HG03025 (cell line): ENCODE measurements around the gene CACNA1G.

Experiments used
- ATAC-seq: cut with Tn5 transposase; IDR thresholded peaks from one replicate; pipeline ENCODE4 v1.9.1; 2021; ENCODE audit warnings: mild to moderate bottlenecking, moderate library complexity; ENCODE audit not compliant: unreplicated experiment, low FRiP score

CACNA1G gene

DNA sequence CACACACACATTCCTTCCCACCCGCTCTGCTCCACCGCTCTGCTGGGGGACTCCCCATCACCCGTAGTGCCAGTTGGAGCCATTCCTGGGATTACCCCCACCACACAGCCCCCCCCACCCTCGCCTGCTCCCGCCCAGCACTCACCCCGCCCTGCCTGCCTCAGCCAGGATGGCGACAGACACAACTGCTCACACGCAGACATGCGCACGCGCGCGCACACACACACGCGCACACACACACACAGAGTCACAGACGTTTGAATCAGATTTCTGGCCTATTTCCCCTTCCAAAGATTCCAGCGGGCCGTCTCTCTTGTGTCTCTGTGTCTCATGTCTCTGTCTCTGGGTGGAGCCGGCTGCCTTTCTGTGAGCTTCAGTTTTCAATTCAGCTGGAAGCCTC is 4.4 kb downstream of the CACNA1G start:
- no peak for ATAC-seq

DNA sequence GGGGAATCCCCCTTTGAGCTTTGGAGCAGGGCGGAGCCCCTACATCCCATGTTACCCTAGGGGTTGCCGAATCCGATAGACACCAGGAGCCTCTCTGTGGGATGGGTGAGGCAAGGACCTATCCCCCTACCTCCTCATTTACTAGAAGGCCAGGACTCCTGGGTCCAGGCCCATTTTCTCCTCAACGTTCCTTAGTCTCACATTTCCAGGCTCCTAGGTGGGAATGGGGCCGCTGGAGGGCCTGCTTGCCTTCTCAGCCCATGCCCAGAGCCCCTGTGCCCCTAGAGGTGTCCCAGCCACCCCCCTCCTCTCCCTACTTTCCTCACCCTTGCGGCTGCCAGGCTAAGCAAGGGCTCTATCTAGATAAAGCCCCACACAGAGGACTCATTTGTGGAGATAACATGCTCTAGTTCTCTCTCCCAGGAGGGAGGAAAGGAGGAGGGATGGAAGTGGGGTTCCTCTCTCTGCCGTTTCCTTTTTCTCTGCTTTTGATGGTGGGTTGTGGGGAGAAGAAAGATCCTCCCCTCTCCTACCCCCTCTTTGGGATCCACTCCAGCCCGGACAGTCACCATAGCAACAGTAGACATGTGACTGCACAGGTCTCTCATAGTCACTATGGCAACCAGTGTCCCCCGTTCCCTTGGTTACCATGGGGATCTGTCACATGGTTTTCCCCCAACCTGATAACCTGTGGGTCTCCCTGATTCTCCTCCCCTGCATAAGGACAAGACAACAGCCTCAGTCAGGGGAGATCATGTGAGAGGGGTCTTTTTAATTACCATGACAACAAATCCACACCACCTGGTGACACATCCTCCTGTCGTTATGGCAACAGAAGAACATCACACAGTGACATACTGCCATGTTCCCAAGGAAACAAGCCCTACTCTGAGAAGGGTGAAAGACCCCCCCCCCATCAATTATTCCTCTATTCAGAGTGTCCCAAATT is 5.2 kb downstream of the CACNA1G start:
- no peak for ATAC-seq

DNA sequence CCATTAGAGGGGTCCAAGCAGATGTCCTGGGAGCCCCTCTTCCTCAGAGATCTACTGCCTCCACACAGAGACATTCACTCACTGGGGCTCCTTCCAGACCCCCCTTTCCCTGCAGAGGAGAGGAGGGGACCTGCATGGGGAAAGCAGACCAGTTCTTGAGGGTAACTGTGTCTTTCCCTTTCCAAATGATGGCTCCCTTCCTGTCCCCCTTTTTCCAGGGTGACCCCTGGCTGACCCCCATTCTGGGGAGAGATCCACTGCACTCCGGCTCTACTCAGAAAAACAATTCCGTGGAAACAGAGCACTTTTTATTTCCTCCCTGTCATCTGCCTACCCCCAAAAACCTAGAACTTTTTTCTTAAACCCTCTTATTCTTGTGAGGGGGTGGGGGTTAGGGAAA is 6.4 kb downstream of the CACNA1G start:
- no peak for ATAC-seq

DNA sequence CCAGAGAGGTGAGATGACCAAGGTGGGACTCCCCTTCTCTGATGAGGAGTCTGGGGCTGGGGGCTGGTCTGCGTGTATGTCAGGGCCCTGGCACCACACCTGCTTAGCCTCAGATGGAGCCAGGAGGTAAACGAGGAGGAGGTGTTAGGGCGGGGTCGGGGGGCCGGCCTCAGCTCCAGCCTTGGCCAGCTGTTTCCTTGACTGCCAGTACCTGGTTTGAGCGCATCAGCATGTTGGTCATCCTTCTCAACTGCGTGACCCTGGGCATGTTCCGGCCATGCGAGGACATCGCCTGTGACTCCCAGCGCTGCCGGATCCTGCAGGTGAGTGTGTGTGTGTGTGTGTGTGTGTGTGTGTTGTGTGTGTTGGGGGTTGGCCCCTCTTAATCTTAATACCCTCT is 8.1 kb downstream of the CACNA1G start:
- ATAC-seq: no peak

DNA sequence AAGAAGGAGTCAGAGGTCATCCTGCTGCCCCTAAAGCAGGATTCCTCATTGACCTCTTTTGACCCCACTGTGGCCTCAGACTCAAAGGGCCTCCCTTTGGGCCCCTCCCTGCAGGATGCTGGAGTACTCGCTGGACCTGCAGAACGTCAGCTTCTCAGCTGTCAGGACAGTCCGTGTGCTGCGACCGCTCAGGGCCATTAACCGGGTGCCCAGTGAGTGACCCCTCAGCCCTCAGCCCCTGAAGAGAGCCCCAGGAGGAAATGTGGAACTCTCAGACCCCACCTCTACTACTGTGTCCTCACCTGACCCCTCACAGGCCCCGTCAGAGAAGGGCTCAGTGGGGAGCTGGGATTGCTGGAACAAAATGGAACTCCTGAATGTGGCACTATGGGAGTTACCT is 9.1 kb downstream of the CACNA1G start:
- ATAC-seq: no peak

DNA sequence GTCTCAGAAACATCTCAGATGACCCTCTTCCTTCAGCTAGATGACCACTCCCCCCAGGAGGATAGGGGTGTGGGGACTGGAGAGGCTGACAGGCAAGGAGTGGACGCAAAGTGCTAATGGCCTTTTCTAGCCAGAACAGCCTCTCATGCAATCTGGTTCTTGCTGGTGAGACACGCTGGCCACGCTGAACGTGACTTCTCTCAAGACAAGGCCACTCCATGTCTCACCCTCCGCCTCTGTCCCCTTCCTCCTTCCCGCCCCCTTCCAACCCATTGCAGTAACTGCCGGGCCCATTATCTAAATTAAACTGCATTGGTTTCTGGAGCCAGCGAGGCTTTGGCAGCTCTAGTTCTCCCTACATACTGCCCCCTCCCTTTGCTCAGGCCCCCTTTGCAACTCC is 9.5 kb downstream of the CACNA1G start:
- ATAC-seq: no peak

DNA sequence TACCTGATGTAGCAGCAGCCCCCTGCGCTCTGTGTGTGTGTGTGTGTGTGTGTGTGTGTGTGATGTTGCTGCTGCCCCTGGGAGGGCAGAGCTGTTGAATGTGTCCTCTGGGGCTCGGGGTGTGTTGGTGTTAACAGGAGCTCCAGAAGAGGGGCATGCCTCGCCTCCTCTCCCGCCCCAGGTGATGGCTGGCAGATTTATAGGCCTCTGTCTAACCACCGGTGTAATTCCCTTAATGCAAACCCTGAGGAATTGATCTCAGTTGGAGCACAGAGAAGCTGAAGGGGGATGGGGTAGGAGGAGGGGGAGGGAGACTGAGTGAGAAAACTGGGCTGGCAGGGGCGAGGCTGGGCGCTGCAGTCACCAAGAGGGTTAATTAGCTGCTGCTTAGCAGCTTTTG is 10.0 kb downstream of the CACNA1G start:
- no peak for ATAC-seq

DNA sequence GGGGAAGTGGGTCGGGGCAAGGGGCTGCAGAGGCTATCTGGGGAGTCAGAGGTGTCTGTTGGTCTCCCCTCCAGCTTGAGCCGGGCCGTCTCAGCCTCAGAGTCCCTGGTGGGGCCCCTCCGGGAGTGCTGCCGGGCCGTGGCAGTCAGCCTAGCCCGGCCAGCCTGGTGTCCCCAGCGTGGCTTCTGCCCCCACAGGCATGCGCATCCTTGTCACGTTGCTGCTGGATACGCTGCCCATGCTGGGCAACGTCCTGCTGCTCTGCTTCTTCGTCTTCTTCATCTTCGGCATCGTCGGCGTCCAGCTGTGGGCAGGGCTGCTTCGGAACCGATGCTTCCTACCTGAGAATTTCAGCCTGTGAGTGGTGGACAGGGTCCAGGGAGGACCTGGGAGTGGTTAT is 11.2 kb downstream of the CACNA1G start:
- ATAC-seq: no peak

DNA sequence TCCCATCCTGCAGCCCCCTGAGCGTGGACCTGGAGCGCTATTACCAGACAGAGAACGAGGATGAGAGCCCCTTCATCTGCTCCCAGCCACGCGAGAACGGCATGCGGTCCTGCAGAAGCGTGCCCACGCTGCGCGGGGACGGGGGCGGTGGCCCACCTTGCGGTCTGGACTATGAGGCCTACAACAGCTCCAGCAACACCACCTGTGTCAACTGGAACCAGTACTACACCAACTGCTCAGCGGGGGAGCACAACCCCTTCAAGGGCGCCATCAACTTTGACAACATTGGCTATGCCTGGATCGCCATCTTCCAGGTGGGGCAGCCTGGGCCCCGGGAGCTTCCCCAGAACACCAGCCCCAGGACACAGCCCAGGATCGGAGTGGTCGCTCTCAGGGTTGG is 12.0 kb downstream of the CACNA1G start:
- no peak for ATAC-seq

DNA sequence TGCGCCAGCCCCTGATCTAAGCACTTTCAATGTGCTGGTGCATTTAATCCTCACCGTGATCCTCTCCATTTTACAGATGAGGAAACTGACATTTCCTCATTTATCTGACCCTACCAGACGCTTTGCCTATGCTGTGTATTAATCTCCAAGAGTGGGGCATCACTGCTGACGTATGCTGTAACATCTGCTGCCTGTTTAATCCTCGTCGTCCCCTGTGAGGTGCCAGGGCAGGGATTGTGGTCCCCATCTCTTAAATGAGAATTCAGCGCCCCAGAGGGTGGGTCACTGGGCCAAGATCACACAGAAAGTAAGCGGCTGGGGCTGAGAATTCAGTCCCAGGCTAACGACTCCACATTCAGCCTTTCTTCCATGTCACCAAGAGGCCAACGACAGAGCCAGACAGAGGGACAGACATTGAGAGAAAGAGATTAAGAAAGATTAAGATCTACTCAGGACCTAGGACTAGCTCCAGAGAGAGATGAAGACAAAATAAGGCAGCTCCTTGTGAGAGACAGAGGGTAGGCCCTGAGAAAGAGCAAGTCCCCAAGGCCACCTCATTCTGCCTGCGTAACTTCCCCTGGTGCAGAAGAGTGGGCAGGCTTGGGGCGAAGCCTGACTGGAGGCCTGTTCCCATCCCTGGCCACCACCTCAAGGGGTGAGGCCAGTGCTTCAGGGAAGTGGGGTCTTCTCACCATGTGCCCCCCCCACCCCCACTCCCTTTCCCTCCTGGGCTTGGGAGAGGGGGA is 13.5 kb downstream of the CACNA1G start:
- ATAC-seq: no peak

DNA sequence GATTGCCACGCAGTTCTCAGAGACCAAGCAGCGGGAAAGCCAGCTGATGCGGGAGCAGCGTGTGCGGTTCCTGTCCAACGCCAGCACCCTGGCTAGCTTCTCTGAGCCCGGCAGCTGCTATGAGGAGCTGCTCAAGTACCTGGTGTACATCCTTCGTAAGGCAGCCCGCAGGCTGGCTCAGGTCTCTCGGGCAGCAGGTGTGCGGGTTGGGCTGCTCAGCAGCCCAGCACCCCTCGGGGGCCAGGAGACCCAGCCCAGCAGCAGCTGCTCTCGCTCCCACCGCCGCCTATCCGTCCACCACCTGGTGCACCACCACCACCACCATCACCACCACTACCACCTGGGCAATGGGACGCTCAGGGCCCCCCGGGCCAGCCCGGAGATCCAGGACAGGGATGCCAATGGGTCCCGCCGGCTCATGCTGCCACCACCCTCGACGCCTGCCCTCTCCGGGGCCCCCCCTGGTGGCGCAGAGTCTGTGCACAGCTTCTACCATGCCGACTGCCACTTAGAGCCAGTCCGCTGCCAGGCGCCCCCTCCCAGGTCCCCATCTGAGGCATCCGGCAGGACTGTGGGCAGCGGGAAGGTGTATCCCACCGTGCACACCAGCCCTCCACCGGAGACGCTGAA is 15.2 kb downstream of the CACNA1G start:
- no peak for ATAC-seq

DNA sequence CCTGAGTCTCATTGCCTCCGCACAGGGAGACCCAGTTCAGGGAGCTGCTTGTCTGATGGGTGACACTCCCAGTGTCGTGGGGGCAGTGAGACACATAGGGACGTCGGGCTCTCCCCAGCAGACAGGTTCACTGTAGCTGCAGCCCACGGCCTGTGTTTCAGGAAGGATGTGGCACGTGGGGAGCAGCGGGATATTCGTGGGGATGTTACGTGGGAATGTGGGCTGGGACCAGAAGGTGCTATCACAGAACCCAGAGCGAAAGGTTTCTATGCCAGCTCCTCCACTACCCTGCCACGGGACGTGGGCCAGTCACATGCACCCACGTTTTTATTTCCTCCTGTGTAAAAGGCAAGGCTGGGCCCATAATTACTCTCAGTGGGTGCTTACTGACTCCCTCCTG is 16.3 kb downstream of the CACNA1G start:
- no peak for ATAC-seq

DNA sequence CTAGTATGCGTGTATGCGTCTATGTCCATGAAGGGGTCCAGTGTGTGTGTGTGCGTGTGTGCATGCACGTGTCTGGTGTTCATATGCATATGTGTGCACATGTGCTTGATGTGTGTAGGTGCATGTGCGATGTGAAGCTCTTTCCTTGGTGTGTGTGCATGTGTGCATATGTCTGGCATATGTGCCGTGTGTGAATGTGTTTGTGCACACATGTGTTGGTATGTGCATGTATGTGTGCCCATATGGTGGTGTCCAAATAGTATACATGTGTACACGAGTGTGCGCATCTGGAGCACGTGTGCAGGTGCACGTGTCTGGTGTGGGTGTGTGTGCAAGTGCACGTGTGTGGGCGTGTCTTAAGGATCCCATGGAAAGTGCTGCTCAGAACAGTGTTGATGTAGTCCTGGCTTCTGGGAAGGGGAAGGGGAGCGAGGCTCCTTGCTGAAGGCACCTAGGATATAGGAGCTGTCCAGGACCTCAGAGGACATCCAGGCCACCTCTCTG is 17.0 kb downstream of the CACNA1G start:
- no peak for ATAC-seq

DNA sequence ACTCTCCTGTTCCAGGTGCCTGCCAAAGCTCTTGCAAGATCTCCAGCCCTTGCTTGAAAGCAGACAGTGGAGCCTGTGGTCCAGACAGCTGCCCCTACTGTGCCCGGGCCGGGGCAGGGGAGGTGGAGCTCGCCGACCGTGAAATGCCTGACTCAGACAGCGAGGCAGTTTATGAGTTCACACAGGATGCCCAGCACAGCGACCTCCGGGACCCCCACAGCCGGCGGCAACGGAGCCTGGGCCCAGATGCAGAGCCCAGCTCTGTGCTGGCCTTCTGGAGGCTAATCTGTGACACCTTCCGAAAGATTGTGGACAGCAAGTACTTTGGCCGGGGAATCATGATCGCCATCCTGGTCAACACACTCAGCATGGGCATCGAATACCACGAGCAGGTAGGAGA is 17.7 kb downstream of the CACNA1G start:
- ATAC-seq: no peak

DNA sequence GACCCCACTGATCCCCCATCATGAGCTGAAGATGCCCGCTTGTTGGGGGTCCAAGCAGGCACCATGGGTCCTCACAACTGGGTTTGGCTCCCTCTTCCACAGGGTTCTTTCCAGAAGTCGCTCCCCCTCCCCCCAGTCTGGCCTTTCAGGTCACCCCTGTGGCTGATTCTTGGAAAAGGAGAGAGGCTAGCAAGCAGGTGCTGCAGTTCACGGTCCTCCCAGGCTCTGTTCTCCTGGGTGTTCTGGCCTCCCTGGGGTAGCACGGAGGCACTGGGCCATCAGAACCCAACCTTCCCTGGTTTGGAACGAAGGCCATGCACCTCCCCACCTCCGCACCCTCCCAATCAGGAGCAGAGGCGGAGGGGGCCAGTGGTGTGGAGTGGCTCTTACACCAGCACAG is 18.9 kb downstream of the CACNA1G start:
- no peak for ATAC-seq

DNA sequence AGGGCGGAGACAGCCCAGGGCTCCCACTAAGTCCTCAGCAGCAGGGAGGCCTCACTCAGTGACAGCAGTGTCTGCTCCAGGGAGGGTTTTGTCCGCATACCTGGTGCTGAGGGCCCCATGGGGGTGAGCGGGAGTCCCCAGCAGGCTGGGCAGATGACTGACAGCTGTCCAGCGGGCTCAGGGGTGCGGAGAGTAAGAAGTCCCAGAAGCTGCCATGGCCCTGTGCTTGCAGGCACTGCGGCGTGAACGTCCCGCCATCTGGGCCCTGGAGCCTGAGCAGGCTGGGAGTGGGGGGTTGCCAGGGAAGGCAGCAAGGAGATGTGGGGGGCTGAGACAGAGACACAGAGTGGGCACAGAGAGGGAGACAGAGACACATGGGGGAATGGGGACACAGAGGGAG is 20.1 kb downstream of the CACNA1G start:
- no peak for ATAC-seq

DNA sequence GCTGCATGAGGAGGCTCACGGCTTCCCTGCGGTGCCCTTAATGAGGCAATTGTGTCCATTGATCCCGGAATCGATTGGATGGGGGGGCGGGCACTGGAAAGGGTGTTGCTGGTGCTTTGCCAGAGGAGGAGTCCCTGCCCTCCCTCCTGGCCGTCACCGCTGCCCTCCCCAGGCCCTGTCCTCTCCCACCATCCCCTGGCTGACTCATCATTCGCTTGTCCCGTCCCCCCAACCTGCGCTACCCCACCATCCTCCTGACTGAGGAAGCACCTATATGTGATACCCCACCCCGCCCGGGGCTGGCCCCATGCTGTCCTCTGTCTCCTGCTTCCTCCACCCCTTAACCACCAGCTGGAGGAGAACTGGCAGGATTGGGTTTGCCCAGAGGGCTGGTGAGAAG is 20.8 kb downstream of the CACNA1G start:
- no peak for ATAC-seq

DNA sequence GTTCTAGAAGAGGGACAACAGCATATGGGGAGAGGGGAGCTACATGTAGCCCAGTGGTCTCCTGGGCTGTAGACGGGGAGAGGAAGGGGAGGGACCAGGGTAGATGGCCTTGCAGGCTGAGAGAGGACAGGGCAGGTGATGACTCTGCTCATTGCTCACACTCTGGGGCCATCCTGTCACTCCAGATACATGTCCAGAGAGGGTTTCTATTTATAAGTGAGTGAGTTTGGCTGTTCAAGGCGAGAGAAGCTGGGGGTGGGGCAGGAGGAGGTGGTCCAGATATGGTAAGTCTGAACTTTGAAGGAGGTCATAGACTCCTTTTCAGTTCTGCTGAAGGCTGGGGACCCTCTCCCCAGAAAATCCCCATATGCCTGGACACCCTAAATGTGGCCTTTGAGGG is 22.2 kb downstream of the CACNA1G start:
- no peak for ATAC-seq

DNA sequence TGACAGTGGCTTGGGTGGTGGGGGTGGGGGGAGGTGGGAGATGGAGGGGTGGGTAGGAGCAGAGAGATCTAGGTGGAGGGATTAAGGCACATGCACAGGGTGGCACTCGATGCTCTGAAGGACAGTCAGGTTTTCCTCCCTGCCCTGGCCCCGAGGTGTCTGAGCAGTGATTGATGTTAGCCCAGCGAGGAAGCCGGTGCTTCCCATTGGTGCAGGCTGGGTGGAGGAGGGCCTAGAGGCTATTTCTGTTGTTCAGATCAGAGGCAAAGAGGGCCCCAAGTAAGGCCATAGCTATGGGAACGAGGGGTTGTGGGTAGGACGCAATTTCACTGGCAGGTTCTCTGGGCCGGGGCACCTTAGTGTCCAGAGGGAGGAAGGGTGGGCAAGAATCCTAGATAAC is 23.1 kb downstream of the CACNA1G start:
- no peak for ATAC-seq

DNA sequence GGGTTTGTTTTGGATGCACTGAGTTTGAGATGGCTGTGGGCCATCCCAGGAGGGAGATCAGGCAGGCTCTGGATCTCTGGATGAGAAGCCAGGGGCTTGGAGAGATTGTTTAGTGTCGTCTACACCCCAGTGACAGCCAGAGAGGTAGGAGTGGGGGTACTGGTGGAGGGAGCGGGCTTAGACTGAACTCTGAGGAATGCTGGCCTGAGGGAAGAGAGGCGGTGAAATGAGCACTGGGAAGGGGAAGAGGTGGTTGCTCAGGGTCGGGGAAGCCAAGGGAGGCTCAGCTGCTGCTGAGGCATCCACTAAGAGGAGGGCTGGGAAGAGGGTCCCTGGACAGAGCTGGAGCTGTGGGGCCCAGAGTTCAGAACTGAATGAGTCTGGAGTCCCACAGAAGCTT is 23.6 kb downstream of the CACNA1G start:
- ATAC-seq: no peak

DNA sequence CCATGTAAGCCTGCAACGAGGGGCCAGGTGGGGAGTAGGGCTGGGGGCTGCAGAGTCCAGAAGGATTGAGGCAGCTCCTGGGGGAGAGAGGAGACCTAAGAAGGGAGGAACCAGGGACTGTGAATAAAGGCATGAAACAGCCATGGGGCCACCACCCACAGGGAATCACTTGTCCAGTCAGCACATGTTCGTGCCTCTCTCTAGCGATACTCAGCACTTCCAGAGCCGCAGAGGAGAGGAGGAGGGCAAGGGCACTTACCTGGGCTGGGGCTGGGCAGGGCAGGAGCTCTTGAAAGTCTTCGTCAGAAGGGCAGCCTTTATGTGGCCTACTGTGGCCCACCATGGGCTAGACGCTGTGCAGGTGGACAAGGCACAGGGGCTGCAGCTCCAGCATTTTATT is 24.2 kb downstream of the CACNA1G start:
- ATAC-seq: no peak
